Measurements from ENCODE around the gene NME4.

NME4 gene

GRCh38 chr16:363766-364490 is 33.1 kb upstream of the NME4 start:
- no peak for DNase-seq

- no peak for DNase-seq
Measured at GRCh38 chr16:364595-365491, 32.2 kb upstream of the NME4 start.

- DNase-seq, result no peak
Measured at GRCh38 chr16:366476-366875, 30.5 kb upstream of the NME4 start.

- no peak for DNase-seq
Measured at GRCh38 chr16:367333-367903, 29.6 kb upstream of the NME4 start.

- DNase-seq, result no peak
Measured at GRCh38 chr16:368388-369158, 28.4 kb upstream of the NME4 start.

- no peak for DNase-seq
Measured at GRCh38 chr16:369275-369865, 27.6 kb upstream of the NME4 start.

- no peak for DNase-seq
Measured at GRCh38 chr16:369866-370436, 27.0 kb upstream of the NME4 start.

GRCh38 chr16:370443-370842 is 26.6 kb upstream of the NME4 start, which contains the start of gene MRPL28:
MRPL28 (minus strand) TSS chr16:370538; CDS start chr16:370218, 320 bp downstream.
- peak; percentile 77 for DNase-seq

GRCh38 chr16:370979-371514 is 26.0 kb upstream of the NME4 start:
- DNase-seq, result no peak

- DNase-seq, result no peak
Measured at GRCh38 chr16:371515-372301, 25.3 kb upstream of the NME4 start.

- no peak for DNase-seq
Measured at GRCh38 chr16:372302-372983, 24.6 kb upstream of the NME4 start.

GRCh38 chr16:373020-373598 is 23.9 kb upstream of the NME4 start:
- DNase-seq, result no peak

GRCh38 chr16:373848-374615 is 23.0 kb upstream of the NME4 start:
- no peak for DNase-seq

GRCh38 chr16:374616-374926 is 22.4 kb upstream of the NME4 start:
- DNase-seq, result no peak

- no peak for DNase-seq
Measured at GRCh38 chr16:375212-375611, 21.8 kb upstream of the NME4 start.

- DNase-seq, result no peak
Measured at GRCh38 chr16:375927-376816, 20.8 kb upstream of the NME4 start.

GRCh38 chr16:376817-377418 is 20.1 kb upstream of the NME4 start:
- DNase-seq, result no peak

GRCh38 chr16:377419-377951 is 19.5 kb upstream of the NME4 start:
- DNase-seq, result no peak

Data from NCI-H446 treated with DMSO at 0.1 percent for 48 hours (cell line).